ENCODE measurements around the gene MRPL36.

Gene MRPL36

GRCh38 chr5:1779782-1780613 is 19.6 kb downstream of the MRPL36 start:
- DNase-seq = no peak

- DNase-seq = no peak
Measured at GRCh38 chr5:1779021-1779680, 20.5 kb downstream of the MRPL36 start.

GRCh38 chr5:1778138-1779020 is 21.3 kb downstream of the MRPL36 start:
- DNase-seq = no peak

GRCh38 chr5:1777281-1778137 is 22.1 kb downstream of the MRPL36 start:
- DNase-seq = no peak

- DNase-seq = no peak
Measured at GRCh38 chr5:1776831-1777230, 22.8 kb downstream of the MRPL36 start.

- DNase-seq = no peak
Measured at GRCh38 chr5:1772634-1773033, 27.0 kb downstream of the MRPL36 start.

GRCh38 chr5:1771149-1772065 is 28.2 kb downstream of the MRPL36 start:
- no peak for DNase-seq

GRCh38 chr5:1770443-1770802 is 29.2 kb downstream of the MRPL36 start:
- DNase-seq = no peak

- no peak for DNase-seq
Measured at GRCh38 chr5:1769752-1770442, 29.7 kb downstream of the MRPL36 start.

- no peak for DNase-seq
Measured at GRCh38 chr5:1769017-1769640, 30.5 kb downstream of the MRPL36 start.

GRCh38 chr5:1768283-1769000 is 31.2 kb downstream of the MRPL36 start:
- DNase-seq = no peak

- DNase-seq = no peak
Measured at GRCh38 chr5:1767524-1768282, 31.9 kb downstream of the MRPL36 start.

- DNase-seq = no peak
Measured at GRCh38 chr5:1765880-1766235, 33.8 kb downstream of the MRPL36 start.

- no peak for DNase-seq
Measured at GRCh38 chr5:1765141-1765879, 34.3 kb downstream of the MRPL36 start.

GRCh38 chr5:1764606-1764960 is 35.1 kb downstream of the MRPL36 start:
- no peak for DNase-seq

- no peak for DNase-seq
Measured at GRCh38 chr5:1763960-1764605, 35.6 kb downstream of the MRPL36 start.

- peak; percentile 1 to 35 for DNase-seq
Measured at GRCh38 chr5:1763548-1763911, 36.1 kb downstream of the MRPL36 start.
